Fibroblast of lung (primary cell): ENCODE data around the gene NAA15.

ENCODE experiments used
- EZH2 ChIP-seq: IDR thresholded peaks from 2 replicates; pipeline ENCODE4 v1.5.1; 2012; ENCODE audit warnings: low read length, control low read depth, mild to moderate bottlenecking; ENCODE audit errors: missing control alignments
- TF ChIP-seq, protein P1 (sequence below), 2 donors: IDR thresholded peaks in 1 of 2; conservative IDR thresholded peaks in 1 of 2; 1 replicate in 1 of 2; 2 replicates in 1 of 2; pipeline ENCODE4 v1.5.1; 2011 to 2012; ENCODE audit warnings: low read length in 2 of 2, control low read depth in 1 of 2, inconsistent platforms in 1 of 2, low read depth in 1 of 2, mild to moderate bottlenecking in 1 of 2

DNA sequence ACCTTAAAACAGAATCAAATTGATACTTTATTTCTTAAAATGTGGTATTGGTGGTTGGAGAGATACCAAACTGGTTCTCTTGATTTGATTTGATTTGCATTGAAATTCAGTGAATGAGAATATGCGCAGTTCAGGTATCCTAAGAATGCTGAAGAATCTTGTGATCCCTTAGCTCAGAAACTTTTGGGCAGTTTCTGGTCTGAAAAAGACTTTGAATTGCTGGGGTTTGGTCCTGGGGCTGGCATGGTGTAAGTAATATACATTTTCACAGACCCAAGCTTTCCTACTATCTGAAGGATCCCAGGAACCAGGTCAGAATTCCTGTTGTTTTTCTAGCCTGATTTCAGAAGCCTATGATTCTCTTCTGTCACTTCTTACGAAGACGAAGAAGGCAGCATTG is 159.3 kb downstream of the NAA15 start:
- TF ChIP-seq, protein P1, sequence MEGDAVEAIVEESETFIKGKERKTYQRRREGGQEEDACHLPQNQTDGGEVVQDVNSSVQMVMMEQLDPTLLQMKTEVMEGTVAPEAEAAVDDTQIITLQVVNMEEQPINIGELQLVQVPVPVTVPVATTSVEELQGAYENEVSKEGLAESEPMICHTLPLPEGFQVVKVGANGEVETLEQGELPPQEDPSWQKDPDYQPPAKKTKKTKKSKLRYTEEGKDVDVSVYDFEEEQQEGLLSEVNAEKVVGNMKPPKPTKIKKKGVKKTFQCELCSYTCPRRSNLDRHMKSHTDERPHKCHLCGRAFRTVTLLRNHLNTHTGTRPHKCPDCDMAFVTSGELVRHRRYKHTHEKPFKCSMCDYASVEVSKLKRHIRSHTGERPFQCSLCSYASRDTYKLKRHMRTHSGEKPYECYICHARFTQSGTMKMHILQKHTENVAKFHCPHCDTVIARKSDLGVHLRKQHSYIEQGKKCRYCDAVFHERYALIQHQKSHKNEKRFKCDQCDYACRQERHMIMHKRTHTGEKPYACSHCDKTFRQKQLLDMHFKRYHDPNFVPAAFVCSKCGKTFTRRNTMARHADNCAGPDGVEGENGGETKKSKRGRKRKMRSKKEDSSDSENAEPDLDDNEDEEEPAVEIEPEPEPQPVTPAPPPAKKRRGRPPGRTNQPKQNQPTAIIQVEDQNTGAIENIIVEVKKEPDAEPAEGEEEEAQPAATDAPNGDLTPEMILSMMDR (conservative IDR thresholded peaks at IDR 0.05 in 1 of 2, IDR thresholded peaks at IDR 0.05 in 1 of 2; ENCODE audit: low read depth in 1 of 2, low read length in 2 of 2) = no peak
- no peak for TF ChIP-seq EZH2
